GM12891 (cell line): ENCODE data around the gene RRP1B.
"Not testable (repeated sequence)": the region's sequence is repeated elsewhere in the genome, so short reads cannot be mapped to it uniquely, and the experiment has no call there.

Source experiments
- DNase-seq: peaks from one replicate; pipeline ENCODE4 v3.0.0; 2011; ENCODE audit warnings: low spot score; ENCODE audit not compliant: insufficient read length
- FAIRE-seq: peaks from 2 replicates; lab custom pipeline; 2011; peaks lifted over from hg19 to GRCh38; lab: Jason Lieb, UNC
- PAX5 ChIP-seq: IDR thresholded peaks from 2 replicates; pipeline ENCODE4 v1.6.1; 2011; ENCODE audit warnings: low read length, moderate library complexity, mild to moderate bottlenecking; ENCODE audit not compliant: insufficient read depth, severe bottlenecking
- POLR2A ChIP-seq: IDR thresholded peaks from 2 replicates; pipeline ENCODE4 v1.6.1; 2011; ENCODE audit warnings: low read depth, low read length, control low read depth
- POLR2AphosphoS5 ChIP-seq: IDR thresholded peaks from 2 replicates; pipeline ENCODE4 v1.6.1; 2011; ENCODE audit warnings: low read depth, low read length, control low read depth
- POU2F2 ChIP-seq: IDR thresholded peaks from 2 replicates; pipeline ENCODE4 v1.6.1; 2011; ENCODE audit warnings: low read depth, mild to moderate bottlenecking, control low read depth, low read length, moderate library complexity
- SPI1 ChIP-seq: IDR thresholded peaks from 2 replicates; pipeline ENCODE4 v1.6.1; 2011; ENCODE audit warnings: low read depth, low read length, control low read depth
- TAF1 ChIP-seq: IDR thresholded peaks from 2 replicates; pipeline ENCODE4 v1.6.1; 2011; ENCODE audit warnings: low read depth, low read length, control low read depth

The RRP1B gene

GRCh38 chr21:43665879-43666278 lies 6.5 kb downstream of the RRP1B start:
- no peak for DNase-seq
- FAIRE-seq = no peak
- no peak for TF ChIP-seq SPI1
- TF ChIP-seq TAF1 = no peak
- TF ChIP-seq POLR2A = no peak
- no peak for TF ChIP-seq POU2F2
- no peak for TF ChIP-seq POLR2AphosphoS5
- TF ChIP-seq PAX5 = no peak

DNA sequence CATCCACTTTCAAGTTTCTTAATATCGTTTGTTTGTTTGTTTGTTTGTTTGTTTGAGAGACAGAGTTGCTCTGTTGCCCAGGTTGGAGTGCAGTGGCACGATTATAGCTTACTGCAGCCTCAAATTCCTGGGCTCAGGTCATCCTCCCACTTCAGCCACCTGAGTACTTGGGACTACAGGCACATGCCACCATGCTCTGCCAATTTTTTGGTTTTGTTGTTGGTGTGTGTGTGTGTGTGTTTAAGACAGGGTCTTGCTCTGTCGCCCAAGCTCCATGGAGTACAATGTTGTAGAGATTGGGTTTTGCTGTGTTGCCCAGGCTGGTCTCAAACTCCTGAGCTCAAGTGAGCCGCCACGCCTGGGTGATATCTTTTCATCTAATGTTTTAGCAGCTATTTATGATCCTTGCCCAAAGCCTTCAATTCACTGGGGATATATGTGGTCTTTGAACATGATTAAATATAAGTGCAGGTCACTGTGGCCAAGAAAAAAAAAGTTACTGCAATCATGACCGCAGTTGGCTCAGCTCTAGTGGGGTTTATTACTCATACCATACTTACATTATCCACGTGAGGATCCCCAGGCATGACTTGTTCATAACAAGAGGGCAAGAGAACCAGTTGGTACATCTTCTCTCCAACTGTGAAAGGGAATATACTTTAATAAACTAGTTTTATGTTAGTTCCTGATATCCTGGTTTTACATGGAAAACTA lies 8.0 kb downstream of the RRP1B start:
- TF ChIP-seq POU2F2 (no peak), POLR2A (no peak), TAF1 (no peak), SPI1 (no peak), PAX5 (no peak), POLR2AphosphoS5 (no peak)
- no peak for DNase-seq
- no peak for FAIRE-seq

- DNase-seq = no peak
- TF ChIP-seq SPI1 (no peak), PAX5 (no peak), POLR2AphosphoS5 (no peak), POLR2A (no peak), TAF1 (no peak), POU2F2 (no peak)
- FAIRE-seq = no peak
Measured at GRCh38 chr21:43669828-43670605, 10.7 kb downstream of the RRP1B start.

DNA sequence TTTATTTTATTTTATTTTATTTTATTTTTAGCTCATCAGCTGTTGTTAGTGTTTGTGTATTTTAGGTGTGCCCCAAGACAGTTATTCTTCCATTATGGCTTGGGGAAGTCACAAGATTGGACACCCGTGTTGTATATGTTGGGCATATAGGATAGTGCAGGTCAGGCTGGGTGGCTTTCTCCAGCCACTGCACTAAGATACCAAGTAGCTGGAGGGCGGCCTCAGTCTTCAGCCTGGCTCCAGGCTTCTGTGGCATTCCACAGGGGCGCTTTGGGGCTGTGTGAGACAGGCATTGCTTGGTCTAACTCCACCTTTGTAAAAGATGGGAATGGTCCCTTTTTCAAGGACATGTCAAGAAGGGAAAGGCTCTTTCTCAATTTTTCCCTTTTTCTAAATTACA lies 16.5 kb downstream of the RRP1B start:
- no peak for FAIRE-seq
- TF ChIP-seq PAX5 (no peak), POU2F2 (no peak), TAF1 (no peak), SPI1 (no peak), POLR2AphosphoS5 (no peak), POLR2A (no peak)

GRCh38 chr21:43676391-43676790 lies 17.0 kb downstream of the RRP1B start:
- no peak for TF ChIP-seq POLR2A
- TF ChIP-seq POLR2AphosphoS5 = no peak
- no peak for TF ChIP-seq PAX5
- no peak for TF ChIP-seq TAF1
- no peak for TF ChIP-seq POU2F2
- TF ChIP-seq SPI1 = no peak
- FAIRE-seq (no peak), DNase-seq (no peak)

More for the DNA sequence above, 16.5 kb downstream of the RRP1B start:
- no peak for DNase-seq

DNA sequence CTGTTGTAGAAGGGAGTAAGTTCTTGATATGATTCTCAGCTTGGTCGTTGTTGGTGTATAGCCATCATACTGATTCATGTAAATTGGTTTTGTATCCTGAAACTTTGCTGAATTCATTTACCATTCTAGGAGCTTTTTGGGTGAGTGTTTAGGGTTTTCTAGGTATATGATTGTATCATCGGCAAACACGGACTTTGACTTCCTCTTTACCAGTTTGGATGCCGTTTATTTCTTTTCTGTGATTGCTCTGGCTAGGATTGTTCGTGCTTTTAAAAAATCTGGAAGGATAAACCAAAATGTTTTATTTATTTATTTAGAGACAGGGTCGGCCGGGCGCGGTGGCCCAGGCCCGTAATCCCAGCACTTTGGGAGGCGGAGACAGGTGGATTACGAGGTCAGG lies 20.6 kb downstream of the RRP1B start:
- TF ChIP-seq POLR2A (no peak), TAF1 (no peak), PAX5 (no peak), POU2F2 (no peak), POLR2AphosphoS5 (no peak), SPI1 (no peak)
- FAIRE-seq (no peak), DNase-seq (no peak)

GRCh38 chr21:43680421-43680820 lies 21.1 kb downstream of the RRP1B start:
- not testable (repeated sequence) for FAIRE-seq, DNase-seq

GRCh38 chr21:43681650-43682049 lies 22.3 kb downstream of the RRP1B start:
- DNase-seq (no peak), FAIRE-seq (no peak)

GRCh38 chr21:43684424-43684823 lies 25.1 kb downstream of the RRP1B start:
- FAIRE-seq (no peak), DNase-seq (no peak)
- TF ChIP-seq POLR2A (no peak), POLR2AphosphoS5 (no peak)

More at GRCh38 chr21:43681650-43682049, 22.3 kb downstream of the RRP1B start:
- TF ChIP-seq TAF1 = no peak
- TF ChIP-seq POLR2AphosphoS5 = no peak
- no peak for TF ChIP-seq PAX5
- TF ChIP-seq POLR2A = no peak
- TF ChIP-seq POU2F2 = no peak
- no peak for TF ChIP-seq SPI1
